ENCODE data around the gene USP22.
"Not testable (repeated sequence)": the region's sequence is repeated elsewhere in the genome, so short reads cannot be mapped to it uniquely, and the experiment has no call there.

Gene USP22

DNA sequence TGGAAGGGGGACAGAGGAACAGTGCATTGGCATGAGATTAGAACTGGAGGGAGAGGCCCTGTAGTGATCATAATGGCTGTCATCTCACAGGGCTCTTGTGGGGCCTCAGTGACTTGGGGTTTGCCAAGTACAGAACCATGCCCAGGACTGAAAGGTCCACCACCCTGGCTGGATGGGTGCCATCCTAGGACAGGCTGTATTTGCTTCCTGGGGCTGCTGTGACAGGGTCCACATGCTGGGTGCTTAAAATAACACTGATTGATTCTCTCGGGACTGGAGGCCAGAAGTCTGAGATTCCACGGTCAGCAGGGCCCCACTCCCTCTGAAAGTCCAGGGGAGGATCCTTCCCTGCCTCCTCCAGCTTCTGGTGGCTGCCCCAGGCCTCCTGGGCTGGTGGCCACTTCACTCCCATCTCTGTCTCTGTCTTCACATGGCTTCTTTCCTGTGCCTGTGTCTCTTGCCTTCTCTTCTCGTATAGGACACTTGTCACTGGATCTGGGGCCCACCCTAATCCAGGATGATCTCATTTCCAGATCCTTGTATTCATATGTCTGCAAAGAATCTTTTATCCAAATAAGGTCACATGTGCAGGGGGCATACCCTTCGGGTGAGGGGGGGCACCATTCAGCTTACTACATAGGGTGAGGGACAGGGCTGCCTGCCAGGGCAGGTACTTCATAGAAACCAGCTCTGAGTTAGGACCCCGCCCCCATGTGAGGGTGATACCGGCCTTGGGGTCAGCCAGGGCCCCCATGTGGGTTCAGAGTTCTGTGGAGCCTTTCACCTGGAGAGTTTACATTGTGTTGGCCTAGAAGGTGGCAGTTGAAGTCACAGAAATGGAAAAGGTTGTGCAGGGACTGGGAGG, 52.6 kb downstream of the USP22 start:
- no peak for DNase-seq (ENCODE audit: low read depth in 2 of 2, low spot score in 1 of 2)

DNA sequence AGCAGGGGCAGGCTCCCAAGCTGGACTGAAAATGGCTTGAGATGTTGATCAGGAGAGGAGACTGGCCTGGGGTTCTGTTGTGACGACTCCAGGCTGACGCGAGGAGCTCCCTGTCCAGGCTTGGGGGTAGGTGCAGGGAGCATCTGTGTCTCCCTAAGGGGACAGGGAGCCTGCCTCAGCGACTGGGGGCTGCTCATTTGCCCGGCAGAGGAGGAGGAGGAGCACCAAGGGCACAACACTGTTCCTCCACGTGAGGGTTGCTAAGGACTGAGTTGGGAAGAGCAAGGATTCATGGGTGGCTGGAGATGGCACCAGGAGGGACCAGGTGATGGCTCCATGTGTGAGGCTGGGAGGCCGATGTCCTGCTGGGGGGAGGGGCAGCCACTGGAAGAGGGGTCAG, 53.3 kb downstream of the USP22 start:
- DNase-seq (ENCODE audit: low read depth in 2 of 2, low spot score in 1 of 2), result no peak

DNA sequence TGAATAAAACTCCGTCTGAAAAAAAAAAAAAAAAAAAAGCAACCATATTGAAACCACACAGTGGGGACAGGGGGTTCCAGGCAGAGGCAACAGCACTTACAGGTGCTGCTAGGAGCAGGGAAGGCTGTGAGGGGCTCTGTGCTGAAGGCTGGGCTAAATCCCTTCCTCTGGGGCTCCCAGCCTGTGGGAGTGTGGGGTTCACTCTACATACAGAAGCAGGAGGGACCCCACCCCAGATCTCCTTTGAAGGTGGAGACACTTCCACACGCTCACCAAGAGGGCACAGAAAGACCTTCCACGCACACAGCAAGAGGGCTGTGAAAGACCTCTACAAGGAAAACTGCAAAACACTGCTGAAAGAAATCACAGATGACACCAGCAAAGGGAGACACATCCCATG, 53.9 kb downstream of the USP22 start:
- no peak for DNase-seq (ENCODE audit: low read depth in 2 of 2, low spot score in 1 of 2)

DNA sequence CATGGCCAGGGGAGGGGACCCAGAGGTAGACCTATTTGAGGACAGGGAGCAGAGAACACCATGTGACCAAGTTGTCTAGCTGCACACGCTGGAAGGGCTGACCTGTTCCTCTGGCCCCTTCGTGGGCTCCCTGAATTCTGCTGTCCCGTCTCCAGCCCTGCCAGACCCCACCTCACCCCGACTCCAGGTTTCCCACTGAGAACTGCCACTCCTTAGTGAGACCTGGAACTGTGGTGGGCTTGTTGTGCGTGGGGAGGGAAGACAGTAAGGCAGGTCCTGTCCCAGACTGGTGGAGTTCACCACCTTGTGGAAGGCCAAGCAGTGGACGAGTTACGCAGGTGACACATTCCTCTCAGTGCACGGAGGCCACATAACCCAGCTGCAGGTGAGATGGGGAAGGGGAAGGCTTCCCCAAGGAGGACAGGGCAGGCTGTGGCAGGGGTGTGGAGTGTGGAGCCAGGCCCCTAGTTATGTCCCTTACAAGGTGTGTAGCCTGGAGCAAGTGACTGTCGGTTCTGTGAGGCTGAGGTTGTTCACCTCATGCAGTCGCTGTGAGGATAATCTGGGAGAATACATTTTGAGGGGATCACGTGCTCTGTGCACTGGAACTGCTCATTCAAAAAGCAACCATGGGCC, 54.7 kb downstream of the USP22 start:
- no peak for DNase-seq (ENCODE audit: low read depth in 2 of 2, low spot score in 1 of 2)

DNA sequence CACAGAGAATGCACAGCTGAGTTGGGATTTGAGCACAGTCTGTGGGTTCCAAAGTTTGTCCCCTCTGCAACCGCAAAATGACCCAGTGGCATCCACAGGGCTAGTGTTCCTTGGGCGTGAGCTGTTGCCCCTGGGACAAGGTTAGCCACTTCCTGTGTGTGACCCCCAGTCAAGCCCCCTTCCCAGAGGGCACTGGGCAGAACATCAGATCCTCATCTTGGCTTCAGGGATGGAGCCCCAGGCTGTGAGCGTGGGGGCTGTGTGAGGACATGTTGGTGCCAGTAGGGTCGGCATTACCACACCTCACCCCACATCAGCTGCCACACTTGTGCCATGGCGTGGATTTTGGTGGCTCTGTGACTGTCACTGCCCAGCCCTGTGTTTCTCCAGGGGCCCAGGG, 55.3 kb downstream of the USP22 start:
- no peak for DNase-seq (ENCODE audit: low read depth in 2 of 2, low spot score in 1 of 2)

DNA sequence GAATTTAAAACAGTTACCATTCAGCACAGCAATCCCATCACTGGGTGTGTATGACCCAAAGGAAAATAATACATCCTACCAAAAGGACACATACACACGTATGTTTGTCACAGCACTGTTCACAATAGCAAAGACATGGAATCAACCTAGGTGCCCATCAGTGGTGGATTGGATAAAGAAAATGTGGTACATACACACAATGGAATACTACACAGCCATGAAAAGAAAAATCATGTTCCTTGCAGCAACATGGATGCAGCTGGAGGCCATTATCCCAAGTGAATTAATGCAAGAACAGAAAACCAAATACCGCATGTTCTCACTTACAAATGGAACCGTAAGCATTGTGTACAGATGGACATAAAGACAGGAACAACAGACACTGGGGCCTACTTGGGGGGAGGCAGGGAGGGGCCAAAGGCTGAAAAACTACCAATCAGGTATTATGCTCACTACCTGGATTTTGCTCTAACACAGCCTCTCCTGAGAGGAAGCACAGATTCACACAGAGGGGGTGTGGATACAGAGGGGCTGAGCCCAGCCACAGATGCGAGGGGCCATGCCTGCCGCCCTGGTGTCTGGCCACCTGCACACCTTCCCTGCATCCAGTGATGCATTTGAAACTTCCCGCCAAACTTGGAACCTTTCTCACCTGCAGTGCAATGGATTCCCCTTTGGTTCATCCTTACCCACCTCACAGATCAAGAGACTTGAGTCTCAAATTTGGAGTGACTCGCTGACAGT, 55.9 kb downstream of the USP22 start:
- no peak for DNase-seq (ENCODE audit: low read depth in 2 of 2, low spot score in 1 of 2)

DNA sequence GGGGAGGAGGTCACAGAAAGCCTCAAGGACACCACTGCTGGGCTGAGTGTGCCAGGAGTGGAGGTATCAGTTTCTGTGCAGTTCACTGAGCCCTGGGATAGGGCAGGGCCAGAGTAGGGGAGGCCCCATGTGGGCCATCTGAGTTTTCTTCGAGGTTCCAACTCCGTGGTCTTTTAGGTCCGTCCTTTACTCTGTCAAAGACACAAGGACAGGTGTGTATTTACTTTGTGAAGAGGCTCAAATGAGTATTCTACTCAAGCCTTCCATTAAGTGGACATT, 59.5 kb downstream of the USP22 start:
- DNase-seq (ENCODE audit: low read depth in 2 of 2, low spot score in 1 of 2), result no peak

DNA sequence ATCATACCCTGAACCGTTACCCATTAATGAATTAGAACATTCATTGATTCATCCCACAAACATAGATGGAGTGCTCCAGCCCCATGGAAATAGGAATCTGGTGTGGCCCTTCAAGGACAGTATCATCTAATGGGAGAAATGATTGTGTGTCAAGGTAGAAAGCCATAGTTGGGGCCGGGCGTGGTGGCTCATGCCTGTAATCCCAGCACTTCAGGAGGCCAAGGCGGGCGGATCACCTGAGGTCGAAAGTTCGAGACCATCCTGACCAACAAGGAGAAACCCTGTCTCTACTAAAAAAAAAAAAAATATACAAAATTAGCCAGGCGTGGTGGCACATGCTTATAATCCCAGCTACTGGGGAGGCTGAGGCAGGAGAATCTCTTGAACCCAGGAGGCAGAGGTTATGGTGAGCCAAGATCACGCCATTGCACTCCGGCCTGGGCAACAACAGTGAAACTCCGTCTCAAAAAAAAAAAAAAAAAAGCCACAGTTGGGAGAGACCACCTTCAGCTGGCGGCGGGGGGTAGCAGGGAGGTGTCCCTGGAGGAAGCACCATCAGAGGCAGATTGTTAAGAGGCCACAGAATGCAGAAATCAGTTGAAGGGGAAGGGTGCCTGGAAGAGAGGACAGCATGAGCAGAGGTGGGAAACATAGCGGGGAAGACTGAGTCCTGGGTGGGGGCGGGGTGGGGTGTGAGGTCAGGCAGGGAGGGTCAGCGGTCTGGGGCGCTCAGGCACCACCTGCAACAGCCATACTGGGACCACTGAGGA, 60.0 kb downstream of the USP22 start:
- DNase-seq (ENCODE audit: low read depth in 2 of 2, low spot score in 1 of 2), result no peak

DNA sequence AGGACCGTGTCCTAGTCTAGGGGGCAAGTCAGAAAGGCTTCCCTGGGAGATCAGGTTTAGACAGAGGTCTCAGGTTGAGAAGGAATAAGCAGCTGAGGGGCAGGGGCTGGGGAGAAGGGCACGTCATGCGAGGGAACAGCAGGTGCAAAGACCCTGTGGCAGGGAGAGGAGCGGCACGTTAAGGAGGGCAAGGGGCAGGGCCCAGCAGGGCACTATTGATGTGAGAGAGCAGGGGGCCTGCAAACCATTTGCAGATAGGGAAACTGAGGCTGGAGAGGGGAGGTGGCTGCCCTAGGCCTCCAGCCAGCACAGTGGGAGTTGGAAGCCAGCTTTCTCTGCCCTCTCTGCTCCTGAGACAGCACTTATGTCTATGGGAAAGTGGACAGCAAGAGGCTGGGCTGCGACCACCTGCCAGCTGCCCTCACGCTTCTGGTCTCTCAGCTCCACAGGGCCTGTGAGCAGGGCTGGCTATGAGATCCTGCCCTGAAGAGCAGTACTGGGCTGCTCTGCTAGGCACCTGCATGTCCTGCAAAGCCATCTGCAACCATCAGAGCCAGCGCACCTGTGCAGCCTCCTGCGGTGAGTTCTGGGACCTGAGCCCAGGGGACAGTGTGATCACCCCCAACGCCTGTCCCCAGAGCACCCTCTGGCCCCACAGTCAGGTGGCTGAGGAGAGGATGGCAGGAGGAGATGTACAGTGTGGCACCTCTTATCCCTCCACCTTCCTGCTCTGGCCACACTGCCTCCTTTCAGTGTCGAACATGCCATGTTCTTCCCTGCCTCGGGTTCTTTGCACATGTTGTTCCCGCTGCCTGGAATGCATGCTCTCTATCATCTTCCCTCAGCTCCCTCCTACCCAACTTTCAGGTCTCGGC, 61.5 kb downstream of the USP22 start:
- DNase-seq (ENCODE audit: low read depth in 2 of 2, low spot score in 1 of 2), result no peak

DNA sequence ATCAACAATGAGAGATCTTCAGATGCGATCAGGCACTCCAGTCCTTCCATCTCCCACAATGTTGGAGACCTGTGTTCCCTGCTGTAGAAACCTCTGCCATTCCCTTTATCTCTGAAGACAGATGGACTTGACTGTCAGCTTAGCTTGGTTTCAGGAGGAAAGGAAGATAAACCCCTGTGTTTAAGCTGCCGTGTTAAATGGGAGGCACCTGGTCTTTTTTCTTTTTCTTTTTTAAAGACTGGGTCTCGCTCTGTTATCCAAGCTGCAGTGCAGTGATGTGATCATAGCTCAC, 63.1 kb downstream of the USP22 start:
- DNase-seq (ENCODE audit: low read depth in 2 of 2, low spot score in 1 of 2), result no peak

DNA sequence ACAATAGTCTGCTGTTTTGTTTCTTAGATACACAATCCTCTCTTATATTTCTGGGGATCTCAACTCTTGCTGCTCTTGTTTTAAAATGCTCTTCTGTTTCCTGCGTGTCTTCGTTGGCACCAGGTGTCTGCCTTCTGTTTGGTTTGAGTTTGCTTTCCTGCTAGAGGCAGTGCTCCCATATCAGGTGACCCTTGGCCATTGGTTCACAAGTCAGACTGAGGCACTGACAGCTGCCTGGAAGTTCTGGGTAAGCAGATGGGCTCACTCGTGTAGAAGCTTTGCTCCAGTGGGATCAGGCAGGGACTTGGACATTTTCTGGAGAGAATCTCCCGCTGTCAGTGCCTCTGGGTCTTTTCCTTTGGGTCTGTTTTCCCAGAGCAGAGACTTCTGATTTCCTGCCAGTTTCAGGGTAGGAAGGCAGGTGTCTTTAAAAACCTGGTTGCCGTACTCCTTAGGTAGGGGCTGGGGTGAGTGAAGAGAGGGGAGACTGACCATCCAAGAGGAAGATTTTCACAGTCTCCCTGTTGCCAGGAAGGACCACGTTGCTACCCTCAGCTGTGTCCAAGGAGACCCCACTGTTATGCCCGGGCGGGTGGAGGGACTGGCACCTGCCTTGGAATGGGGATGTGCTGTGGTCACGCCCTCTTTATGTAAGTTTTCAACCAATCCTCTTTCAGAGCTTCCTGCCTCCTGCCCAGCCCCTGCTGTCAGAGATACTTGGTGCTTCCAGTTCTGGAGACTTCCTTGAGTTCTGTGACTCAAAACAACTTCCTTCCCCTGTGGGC, 63.6 kb downstream of the USP22 start:
- DNase-seq (ENCODE audit: low read depth in 2 of 2, low spot score in 1 of 2), result not testable (repeated sequence)

DNA sequence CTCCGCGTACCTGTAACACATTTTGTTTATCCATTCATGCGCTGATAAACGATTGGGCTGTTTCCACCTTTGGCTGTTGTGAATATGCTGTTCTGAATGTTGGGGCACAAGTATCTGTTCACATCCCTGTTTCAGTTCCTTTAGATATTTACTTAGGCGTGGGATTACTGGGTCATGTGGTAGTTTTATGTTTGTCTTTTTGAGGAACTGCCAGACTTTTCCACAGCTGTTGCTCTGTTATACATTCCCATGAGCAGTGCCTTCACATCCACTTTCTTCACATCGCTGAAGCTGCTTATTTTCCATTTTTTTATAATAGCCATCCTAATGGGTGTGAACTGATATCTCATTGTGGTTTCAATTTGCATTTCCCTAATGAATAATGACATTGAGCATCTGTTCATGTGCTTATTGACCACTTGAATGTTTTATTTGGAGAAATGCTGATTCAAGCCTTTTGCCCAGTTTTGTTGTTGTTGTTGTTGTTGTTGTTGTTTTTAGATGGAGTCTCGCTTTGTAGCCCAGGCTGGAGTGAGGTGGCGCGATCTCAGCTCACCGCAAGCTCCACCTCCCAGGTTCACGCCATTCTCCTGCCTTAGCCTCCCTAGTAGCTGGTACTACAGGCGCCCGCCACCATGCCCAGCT, 65.1 kb downstream of the USP22 start:
- not testable (repeated sequence) for DNase-seq (ENCODE audit: low read depth in 2 of 2, low spot score in 1 of 2)

DNA sequence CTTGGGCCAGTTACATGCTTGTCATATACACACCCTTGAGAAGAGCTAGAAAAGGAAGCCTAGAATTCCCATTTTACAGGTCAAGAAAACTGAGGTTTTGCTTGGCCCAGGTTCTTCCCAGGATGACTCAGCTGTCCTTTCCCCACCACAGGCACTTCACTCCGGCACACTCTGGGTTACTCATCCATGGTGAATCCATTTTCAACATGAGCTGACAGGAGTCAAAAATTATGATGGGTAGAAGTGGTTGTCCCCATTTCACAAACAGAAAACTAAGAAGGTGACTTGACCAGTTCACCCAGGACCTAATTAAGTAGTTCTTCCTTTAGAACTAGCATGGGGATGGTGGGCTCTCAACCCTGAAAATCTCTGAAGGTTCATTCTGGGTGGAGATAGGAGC, 67.2 kb downstream of the USP22 start:
- DNase-seq (ENCODE audit: low read depth in 2 of 2, low spot score in 1 of 2), result no peak

DNA sequence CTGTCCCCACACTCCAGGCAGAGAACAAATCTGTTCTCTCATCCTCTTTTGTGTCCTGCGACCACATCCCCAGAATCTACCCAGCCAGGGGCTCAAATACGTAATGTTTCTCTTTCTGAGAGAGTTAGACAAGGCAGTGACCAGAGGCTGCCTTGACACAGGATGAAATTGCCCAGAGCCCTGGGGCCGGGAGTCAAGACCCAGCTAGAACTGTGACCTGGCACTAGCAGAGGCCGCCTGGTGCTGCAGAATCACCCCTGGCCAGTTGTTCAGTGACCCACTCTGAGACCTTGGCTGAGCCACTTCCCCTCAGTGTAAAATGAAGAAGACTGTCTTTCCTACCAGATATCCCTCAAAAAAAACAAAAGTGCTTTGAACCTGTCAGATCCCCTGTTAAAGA, 72.5 kb downstream of the USP22 start:
- no peak for DNase-seq (ENCODE audit: low read depth in 2 of 2, low spot score in 1 of 2)

DNA sequence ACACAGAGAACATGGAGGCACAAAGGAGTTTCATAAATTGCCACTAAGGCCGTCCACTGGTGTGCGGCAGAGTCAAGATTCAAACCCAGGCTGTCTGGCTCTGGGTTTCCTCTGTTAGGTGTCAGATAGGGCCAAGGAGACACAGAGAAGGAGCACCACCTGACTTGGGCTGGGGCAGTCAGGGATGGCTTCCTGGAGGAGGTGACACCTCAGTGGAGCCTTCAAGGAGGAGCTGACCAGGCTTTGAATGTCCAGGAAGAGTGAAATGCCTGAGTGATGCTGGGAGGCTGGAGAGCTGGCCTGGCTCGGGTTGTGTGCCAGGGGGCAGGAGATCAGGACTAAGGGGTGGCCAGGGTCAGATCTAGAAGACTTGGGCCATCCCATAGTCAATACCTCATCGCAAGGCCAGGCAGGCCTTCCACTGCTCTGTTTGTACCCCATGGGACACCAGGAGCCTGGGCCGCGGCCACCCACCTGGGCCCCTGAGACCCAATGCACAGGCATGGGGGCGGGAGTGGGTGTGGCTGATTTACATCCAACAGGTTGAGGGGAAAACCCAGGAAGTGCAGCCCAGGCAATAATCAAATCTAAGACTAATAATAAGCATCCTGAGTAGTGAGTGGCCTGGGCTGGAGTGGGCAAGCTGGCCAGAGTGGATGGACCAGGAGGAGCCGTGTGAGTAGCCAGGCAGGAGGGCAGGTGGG, 73.7 kb downstream of the USP22 start:
- DNase-seq (ENCODE audit: low read depth in 2 of 2, low spot score in 1 of 2), result no peak

DNA sequence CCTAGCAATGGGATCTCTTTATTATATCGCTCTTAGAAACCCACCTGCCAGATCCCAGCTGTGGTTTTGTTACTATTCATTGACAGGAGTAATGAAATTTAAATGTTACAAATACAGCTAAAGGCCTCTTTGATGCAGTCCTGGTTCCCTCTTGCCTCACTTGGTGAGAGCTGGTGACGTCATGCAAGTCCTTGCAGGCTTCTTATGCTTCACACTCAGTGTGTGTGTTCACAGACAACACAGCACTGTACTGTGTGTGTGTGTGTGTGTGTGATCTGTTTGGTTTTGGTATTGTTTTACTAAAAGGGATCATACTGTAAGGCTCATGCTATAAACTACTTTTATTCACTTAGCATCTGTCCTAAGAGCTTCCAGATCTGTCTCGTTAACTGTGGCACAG, 75.0 kb downstream of the USP22 start:
- DNase-seq (ENCODE audit: low read depth in 2 of 2, low spot score in 1 of 2), result no peak

DNA sequence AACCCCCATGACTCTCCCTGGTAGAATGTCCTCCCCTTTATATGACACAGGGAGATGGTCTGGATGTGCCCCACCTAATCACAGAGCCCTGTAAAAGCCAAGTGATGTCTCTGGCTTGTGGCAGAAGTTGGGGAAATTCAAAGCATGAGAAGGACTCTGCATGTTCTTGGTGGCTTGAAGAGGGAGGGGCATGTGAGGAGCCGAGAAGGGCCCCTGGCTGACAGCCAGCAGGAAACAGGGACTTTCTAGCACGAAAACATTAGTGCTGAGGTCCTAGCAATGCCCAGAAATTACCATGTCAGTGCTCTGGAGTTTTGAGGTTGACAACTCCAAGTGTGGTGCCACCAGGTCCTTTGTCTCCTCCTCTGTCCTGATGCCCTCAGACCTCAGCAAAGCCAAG, 75.9 kb downstream of the USP22 start:
- DNase-seq (ENCODE audit: low read depth in 2 of 2, low spot score in 1 of 2), result no peak

DNA sequence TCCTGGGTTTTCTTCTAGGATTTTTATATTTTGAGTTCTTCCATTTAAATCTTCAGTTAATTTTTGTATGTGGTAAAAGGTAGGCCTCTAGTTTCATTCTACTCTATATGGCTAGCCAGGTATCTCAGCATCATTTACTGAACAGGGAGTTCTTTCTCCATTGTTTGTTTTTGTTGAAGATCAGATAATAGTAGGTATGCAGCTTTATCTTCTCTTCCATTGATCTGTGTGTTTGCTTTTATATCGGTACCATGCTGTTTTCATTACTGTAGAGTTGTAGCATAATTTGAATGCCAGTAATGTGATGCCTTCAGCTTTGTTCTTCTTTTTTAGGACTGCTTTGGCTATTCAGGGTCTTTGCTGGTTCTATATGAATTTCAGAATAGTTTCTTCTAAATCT, 77.3 kb downstream of the USP22 start:
- no peak for DNase-seq (ENCODE audit: low read depth in 2 of 2, low spot score in 1 of 2)

DNA sequence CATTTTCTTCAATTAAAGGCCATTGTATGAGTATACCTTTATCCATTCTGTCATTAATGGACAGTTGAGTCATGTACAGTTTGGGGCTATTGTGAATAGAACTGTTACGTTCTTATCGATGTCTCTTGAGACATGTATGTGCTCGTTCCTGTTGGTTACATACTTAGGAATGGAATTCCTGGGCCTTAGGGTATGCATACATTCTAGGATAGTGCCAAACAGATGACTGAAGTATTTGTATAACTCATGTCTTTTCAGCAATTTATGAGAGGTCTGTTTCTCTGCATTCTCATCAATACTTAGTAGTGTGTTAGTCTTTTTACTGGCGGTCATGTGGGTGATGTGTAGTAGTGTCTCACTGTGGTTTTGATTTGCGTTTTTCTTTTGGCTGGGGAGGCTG, 81.2 kb downstream of the USP22 start:
- DNase-seq (ENCODE audit: low read depth in 2 of 2, low spot score in 1 of 2), result no peak

Measured in stimulated activated CD8-positive, alpha-beta memory T cell treated with anti-CD3 and anti-CD28 coated beads, Interleukin-4, amount 100 ng/mL, for 4 hours (primary cell).